A673 (cell line): Measurements from ENCODE around the gene UNC13B. TPM values are rescaled to one million over a fixed set of nuclear protein-coding genes. Genes with fewer than 3 reads are reported as not detected.
"Not testable (repeated sequence)": the region's sequence is repeated elsewhere in the genome, so short reads cannot be mapped to it uniquely, and the experiment has no call there.

Experiments
- BruUV-seq: library from RNA; stranded (reverse); fragments of 400-500 nt; replicated peaks from 2 replicates; lab custom pipeline; 2021; lab: Mats Ljungman, UMichigan
- CTCF ChIA-PET: fragments of 300-600 bp; sonication (Branson Sonifier 250); formaldehyde crosslinking; loops from one replicate; lab custom pipeline; 2022; ENCODE audit warnings: antibody characterized with exemption; lab: Charles Lee
- POLR2A ChIA-PET: fragments of 300-600 bp; sonication (Branson Sonifier 250); formaldehyde crosslinking; loops from one replicate; lab custom pipeline; 2022; ENCODE audit warnings: antibody characterized with exemption; ENCODE audit not compliant: low non-redundant PET; lab: Charles Lee
- DNase-seq: peaks from one replicate; pipeline ENCODE4 v3.0.0-alpha.2; 2015; ENCODE audit warnings: low spot score
- H3K27ac ChIP-seq: fragments of 200-600 bp; sonication (generic); 2 replicates; pipeline ENCODE4 v1.5.1; 2016; ENCODE audit warnings: mixed run types, low read depth, mild to moderate bottlenecking, mixed read lengths, antibody characterized with exemption, low read length; ENCODE audit not compliant: poor library complexity, severe bottlenecking
- H3K27me3 ChIP-seq: fragments of 200-600 bp; sonication (generic); replicated peaks from 2 replicates; pipeline ENCODE4 v1.6.1; 2017; ENCODE audit warnings: mixed run types, low read depth, mild to moderate bottlenecking, mixed read lengths, antibody characterized with exemption, low read length; ENCODE audit not compliant: insufficient read depth, poor library complexity
- H3K36me3 ChIP-seq: fragments of 200-600 bp; sonication (generic); 2 replicates; pipeline ENCODE4 v1.6.1; 2016; ENCODE audit warnings: mixed run types, mild to moderate bottlenecking, mixed read lengths, antibody characterized with exemption, low read length; ENCODE audit not compliant: insufficient read depth, poor library complexity, severe bottlenecking
- H3K4me1 ChIP-seq: fragments of 200-600 bp; sonication (generic); 2 replicates; pipeline ENCODE4 v1.6.1; 2017; ENCODE audit warnings: mixed run types, mild to moderate bottlenecking, mixed read lengths, antibody characterized with exemption, low read length; ENCODE audit not compliant: insufficient read depth, poor library complexity, severe bottlenecking
- H3K4me3 ChIP-seq: fragments of 200-600 bp; sonication (generic); 2 replicates; pipeline ENCODE4 v1.5.1; 2016; ENCODE audit warnings: low read depth, mixed run types, mild to moderate bottlenecking, mixed read lengths, low read length; ENCODE audit not compliant: poor library complexity, severe bottlenecking
- H3K9me3 ChIP-seq: fragments of 200-600 bp; sonication (generic); 2 replicates; pipeline ENCODE4 v1.6.1; 2016; ENCODE audit warnings: mixed run types, low read depth, mild to moderate bottlenecking, mixed read lengths, antibody characterized with exemption, low read length; ENCODE audit not compliant: poor library complexity, severe bottlenecking
- CTCF ChIP-seq: fragments of 300-800, 200-600 bp; sonication (generic); conservative IDR thresholded peaks from 2 replicates; pipeline ENCODE4 v1.5.1; 2017; ENCODE audit warnings: low read depth, mild to moderate bottlenecking, antibody characterized with exemption, low read length, moderate library complexity, mixed read lengths
- EZH2 ChIP-seq: fragments of 200-600 bp; sonication (generic); IDR thresholded peaks from 2 replicates; pipeline ENCODE4 v1.6.1; 2017; ENCODE audit warnings: borderline replicate concordance, low read depth, mild to moderate bottlenecking, mixed read lengths, antibody characterized with exemption, low read length; ENCODE audit not compliant: poor library complexity, severe bottlenecking
- intact Hi-C: fragments of 100-400 bp; cut with micrococcal nuclease; formaldehyde crosslinking; loops from one replicate; pipeline ENCODE4 v1.10.0; 2022; ENCODE audit not compliant: unreplicated experiment
- total RNA-seq: library from RNA; stranded (reverse); gene quantifications from 2 replicates; pipeline ENCODE4 v1.2.3, GENCODE V29; 2021

UNC13B gene
- total RNA-seq, 1 experiment from 2014 or later, result 19.8 TPM

- no peak for TF ChIP-seq CTCF
- no peak for TF ChIP-seq EZH2
- intact Hi-C loops, result no loop called here
- no peaks in the 10 kb centered on the region for H3K36me3 ChIP-seq
- H3K9me3 ChIP-seq, result no peaks in the 10 kb centered on the region
- H3K27ac ChIP-seq, result no peak overlapping the region
- DNase-seq, result no peak
- CTCF ChIA-PET, result interaction anchor here (0.8 kb wide), 1 partner anchor 47 kb away, joined by 3 read pairs; the partner anchor contains the start of gene ATOSB
- POLR2A ChIA-PET, result no interaction called here
- TSS peak; percentile 56 for BruUV-seq
- peak overlapping the region; percentile 81 for H3K4me3 ChIP-seq
- no peaks in the 10 kb centered on the region for H3K27me3 ChIP-seq
- no peaks in the 10 kb centered on the region for H3K4me1 ChIP-seq
Measured at GRCh38 chr9:35162605-35163315, 951 bp downstream of the UNC13B start.

GRCh38 chr9:35163413-35163812 lies 1.6 kb downstream of the UNC13B start:
- DNase-seq, result no peak
- H3K36me3 ChIP-seq, result no peaks in the 10 kb centered on the region
- POLR2A ChIA-PET, result no interaction called here
- no peaks in the 10 kb centered on the region for H3K27me3 ChIP-seq
- intact Hi-C loops, result no loop called here
- TF ChIP-seq EZH2, result no peak
- no peak for TF ChIP-seq CTCF
- no TSS peak for BruUV-seq
- no peak overlapping the region for H3K4me3 ChIP-seq
- no peaks in the 10 kb centered on the region for H3K4me1 ChIP-seq
- CTCF ChIA-PET, result no interaction called here
- H3K27ac ChIP-seq, result no peak overlapping the region
- H3K9me3 ChIP-seq, result no peaks in the 10 kb centered on the region

GRCh38 chr9:35164711-35165110 lies 2.9 kb downstream of the UNC13B start:
- POLR2A ChIA-PET, result no interaction called here
- intact Hi-C loops, result no loop called here
- no peak for TF ChIP-seq CTCF
- no peak for TF ChIP-seq EZH2
- DNase-seq, result no peak
- no peaks in the 10 kb centered on the region for H3K9me3 ChIP-seq
- H3K27ac ChIP-seq, result no peak overlapping the region
- no peaks in the 10 kb centered on the region for H3K36me3 ChIP-seq
- BruUV-seq, result no TSS peak
- no peaks in the 10 kb centered on the region for H3K27me3 ChIP-seq
- H3K4me3 ChIP-seq, result no peak overlapping the region
- H3K4me1 ChIP-seq, result no peaks in the 10 kb centered on the region
- CTCF ChIA-PET, result no interaction called here

- BruUV-seq, H3K4me3 ChIP-seq, H3K9me3 ChIP-seq, intact Hi-C loops, H3K27ac ChIP-seq, DNase-seq, H3K36me3 ChIP-seq, CTCF ChIA-PET, POLR2A ChIA-PET, H3K4me1 ChIP-seq, H3K27me3 ChIP-seq: not testable (repeated sequence)
Measured at GRCh38 chr9:35167429-35167828, 5.6 kb downstream of the UNC13B start.
